HepG2 (cell line): ENCODE measurements around the gene RRP36. TPM values are rescaled to one million over a fixed set of nuclear protein-coding genes. Genes with fewer than 3 reads are reported as not detected.

Experiments used
- FLYWCH1 ChIP-seq: sonication (generic); formaldehyde crosslinking; IDR thresholded peaks from 2 replicates; pipeline ENCODE4 v1.8.1; 2023; ENCODE audit warnings: mild to moderate bottlenecking, missing genetic modification reagents
- FOXP4 ChIP-seq: sonication (generic); formaldehyde crosslinking; IDR thresholded peaks from 2 replicates; pipeline ENCODE4 v1.4.0; 2020; ENCODE audit warnings: missing genetic modification reagents
- RAD21 ChIP-seq: fragments of 450-650 bp; formaldehyde crosslinking; IDR thresholded peaks from 2 replicates; pipeline ENCODE4 v1.5.0; 2020; ENCODE audit warnings: mild to moderate bottlenecking
- RAD51 ChIP-seq: fragments of 450-650 bp; IDR thresholded peaks from 2 replicates; pipeline ENCODE4 v1.6.1; 2016; ENCODE audit warnings: borderline replicate concordance
- RELA ChIP-seq: sonication (generic); formaldehyde crosslinking; IDR thresholded peaks from 2 replicates; pipeline ENCODE4 v1.4.0; 2020; ENCODE audit warnings: missing genetic modification reagents
- TSC22D2 ChIP-seq: sonication (generic); formaldehyde crosslinking; IDR thresholded peaks from 2 replicates; pipeline ENCODE4 v1.5.1; 2020; ENCODE audit warnings: missing genetic modification reagents, mild to moderate bottlenecking, borderline replicate concordance
- ZNF160 ChIP-seq: sonication (generic); formaldehyde crosslinking; IDR thresholded peaks from 2 replicates; pipeline ENCODE4 v1.8.0; 2022; ENCODE audit warnings: mild to moderate bottlenecking, inconsistent platforms, missing genetic modification reagents
- ZNF552 ChIP-seq: sonication (generic); formaldehyde crosslinking; IDR thresholded peaks from 2 replicates; pipeline ENCODE4 v1.9.0; 2022; ENCODE audit warnings: missing genetic modification reagents, mild to moderate bottlenecking, borderline replicate concordance
- polyA plus RNA-seq, 8 experiments: library from polyadenylated mRNA; depleted of rRNA in 3 of 8; stranded (reverse) in 7 of 8; unstranded in 1 of 8; fragments of >200 nt; fragmentation: Illumina TruSeq in 4 of 8; extraction: Trizol in 4 of 8; gene quantifications; 2 replicates each; pipeline versions ENCODE4 v1.2.1 to v1.2.3, GENCODE V29; 2011 to 2016; ENCODE audit warnings: low read depth in 4 of 8, missing spikeins in 1 of 8, mixed read lengths in 1 of 8; ENCODE audit not compliant: insufficient read depth in 1 of 8
- total RNA-seq, 5 experiments: library from RNA; depleted of rRNA; stranded (reverse); fragments of >200 nt; fragmentation: Illumina TruSeq; extraction: Trizol; gene quantifications; 2 replicates each; pipeline ENCODE4 v1.2.3, GENCODE V29; 2016; ENCODE audit warnings: low read depth in 1 of 5
- TF ChIP-seq, protein P1 (sequence below): sonication (generic); formaldehyde crosslinking; IDR thresholded peaks from 2 replicates; pipeline ENCODE4 v1.4.0; 2020; ENCODE audit warnings: missing genetic modification reagents
- TF ChIP-seq, protein P2 (sequence below): sonication (generic); formaldehyde crosslinking; IDR thresholded peaks from 2 replicates; pipeline ENCODE4 v1.5.1; 2020; ENCODE audit warnings: mild to moderate bottlenecking, missing genetic modification reagents, borderline replicate concordance
- TF ChIP-seq, protein P3 (sequence below): sonication (generic); formaldehyde crosslinking; conservative IDR thresholded peaks from 2 replicates; pipeline ENCODE4 v1.4.0; 2020; ENCODE audit warnings: missing genetic modification reagents
- TF ChIP-seq, protein P4 (sequence below): sonication (generic); formaldehyde crosslinking; IDR thresholded peaks from 2 replicates; pipeline ENCODE4 v1.5.0; 2020; ENCODE audit warnings: missing genetic modification reagents

Gene RRP36
- total and polyA plus RNA-seq, 2 of the 13 experiments (the other 11 are each of a cell fraction or from before 2014, with no cell fraction given): 29.5 to 144 TPM

GRCh38 chr6:42978839-42979522 is 42.4 kb upstream of the RRP36 start, which contains the start of gene PEX6 (continued):
- TF ChIP-seq, protein P1, sequence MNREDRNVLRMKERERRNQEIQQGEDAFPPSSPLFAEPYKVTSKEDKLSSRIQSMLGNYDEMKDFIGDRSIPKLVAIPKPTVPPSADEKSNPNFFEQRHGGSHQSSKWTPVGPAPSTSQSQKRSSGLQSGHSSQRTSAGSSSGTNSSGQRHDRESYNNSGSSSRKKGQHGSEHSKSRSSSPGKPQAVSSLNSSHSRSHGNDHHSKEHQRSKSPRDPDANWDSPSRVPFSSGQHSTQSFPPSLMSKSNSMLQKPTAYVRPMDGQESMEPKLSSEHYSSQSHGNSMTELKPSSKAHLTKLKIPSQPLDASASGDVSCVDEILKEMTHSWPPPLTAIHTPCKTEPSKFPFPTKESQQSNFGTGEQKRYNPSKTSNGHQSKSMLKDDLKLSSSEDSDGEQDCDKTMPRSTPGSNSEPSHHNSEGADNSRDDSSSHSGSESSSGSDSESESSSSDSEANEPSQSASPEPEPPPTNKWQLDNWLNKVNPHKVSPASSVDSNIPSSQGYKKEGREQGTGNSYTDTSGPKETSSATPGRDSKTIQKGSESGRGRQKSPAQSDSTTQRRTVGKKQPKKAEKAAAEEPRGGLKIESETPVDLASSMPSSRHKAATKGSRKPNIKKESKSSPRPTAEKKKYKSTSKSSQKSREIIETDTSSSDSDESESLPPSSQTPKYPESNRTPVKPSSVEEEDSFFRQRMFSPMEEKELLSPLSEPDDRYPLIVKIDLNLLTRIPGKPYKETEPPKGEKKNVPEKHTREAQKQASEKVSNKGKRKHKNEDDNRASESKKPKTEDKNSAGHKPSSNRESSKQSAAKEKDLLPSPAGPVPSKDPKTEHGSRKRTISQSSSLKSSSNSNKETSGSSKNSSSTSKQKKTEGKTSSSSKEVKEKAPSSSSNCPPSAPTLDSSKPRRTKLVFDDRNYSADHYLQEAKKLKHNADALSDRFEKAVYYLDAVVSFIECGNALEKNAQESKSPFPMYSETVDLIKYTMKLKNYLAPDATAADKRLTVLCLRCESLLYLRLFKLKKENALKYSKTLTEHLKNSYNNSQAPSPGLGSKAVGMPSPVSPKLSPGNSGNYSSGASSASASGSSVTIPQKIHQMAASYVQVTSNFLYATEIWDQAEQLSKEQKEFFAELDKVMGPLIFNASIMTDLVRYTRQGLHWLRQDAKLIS (CRISPR knock-in tag): peak; percentile 64; the same call in 1 of the 2 replicates
- TF ChIP-seq, protein P2, sequence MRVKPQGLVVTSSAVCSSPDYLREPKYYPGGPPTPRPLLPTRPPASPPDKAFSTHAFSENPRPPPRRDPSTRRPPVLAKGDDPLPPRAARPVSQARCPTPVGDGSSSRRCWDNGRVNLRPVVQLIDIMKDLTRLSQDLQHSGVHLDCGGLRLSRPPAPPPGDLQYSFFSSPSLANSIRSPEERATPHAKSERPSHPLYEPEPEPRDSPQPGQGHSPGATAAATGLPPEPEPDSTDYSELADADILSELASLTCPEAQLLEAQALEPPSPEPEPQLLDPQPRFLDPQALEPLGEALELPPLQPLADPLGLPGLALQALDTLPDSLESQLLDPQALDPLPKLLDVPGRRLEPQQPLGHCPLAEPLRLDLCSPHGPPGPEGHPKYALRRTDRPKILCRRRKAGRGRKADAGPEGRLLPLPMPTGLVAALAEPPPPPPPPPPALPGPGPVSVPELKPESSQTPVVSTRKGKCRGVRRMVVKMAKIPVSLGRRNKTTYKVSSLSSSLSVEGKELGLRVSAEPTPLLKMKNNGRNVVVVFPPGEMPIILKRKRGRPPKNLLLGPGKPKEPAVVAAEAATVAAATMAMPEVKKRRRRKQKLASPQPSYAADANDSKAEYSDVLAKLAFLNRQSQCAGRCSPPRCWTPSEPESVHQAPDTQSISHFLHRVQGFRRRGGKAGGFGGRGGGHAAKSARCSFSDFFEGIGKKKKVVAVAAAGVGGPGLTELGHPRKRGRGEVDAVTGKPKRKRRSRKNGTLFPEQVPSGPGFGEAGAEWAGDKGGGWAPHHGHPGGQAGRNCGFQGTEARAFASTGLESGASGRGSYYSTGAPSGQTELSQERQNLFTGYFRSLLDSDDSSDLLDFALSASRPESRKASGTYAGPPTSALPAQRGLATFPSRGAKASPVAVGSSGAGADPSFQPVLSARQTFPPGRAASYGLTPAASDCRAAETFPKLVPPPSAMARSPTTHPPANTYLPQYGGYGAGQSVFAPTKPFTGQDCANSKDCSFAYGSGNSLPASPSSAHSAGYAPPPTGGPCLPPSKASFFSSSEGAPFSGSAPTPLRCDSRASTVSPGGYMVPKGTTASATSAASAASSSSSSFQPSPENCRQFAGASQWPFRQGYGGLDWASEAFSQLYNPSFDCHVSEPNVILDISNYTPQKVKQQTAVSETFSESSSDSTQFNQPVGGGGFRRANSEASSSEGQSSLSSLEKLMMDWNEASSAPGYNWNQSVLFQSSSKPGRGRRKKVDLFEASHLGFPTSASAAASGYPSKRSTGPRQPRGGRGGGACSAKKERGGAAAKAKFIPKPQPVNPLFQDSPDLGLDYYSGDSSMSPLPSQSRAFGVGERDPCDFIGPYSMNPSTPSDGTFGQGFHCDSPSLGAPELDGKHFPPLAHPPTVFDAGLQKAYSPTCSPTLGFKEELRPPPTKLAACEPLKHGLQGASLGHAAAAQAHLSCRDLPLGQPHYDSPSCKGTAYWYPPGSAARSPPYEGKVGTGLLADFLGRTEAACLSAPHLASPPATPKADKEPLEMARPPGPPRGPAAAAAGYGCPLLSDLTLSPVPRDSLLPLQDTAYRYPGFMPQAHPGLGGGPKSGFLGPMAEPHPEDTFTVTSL (CRISPR knock-in tag): peak; percentile 50
- no peak for TF ChIP-seq RAD51
- peak; percentile 61; the same call in 1 of the 2 replicates for TF ChIP-seq FOXP4
- TF ChIP-seq, protein P3, sequence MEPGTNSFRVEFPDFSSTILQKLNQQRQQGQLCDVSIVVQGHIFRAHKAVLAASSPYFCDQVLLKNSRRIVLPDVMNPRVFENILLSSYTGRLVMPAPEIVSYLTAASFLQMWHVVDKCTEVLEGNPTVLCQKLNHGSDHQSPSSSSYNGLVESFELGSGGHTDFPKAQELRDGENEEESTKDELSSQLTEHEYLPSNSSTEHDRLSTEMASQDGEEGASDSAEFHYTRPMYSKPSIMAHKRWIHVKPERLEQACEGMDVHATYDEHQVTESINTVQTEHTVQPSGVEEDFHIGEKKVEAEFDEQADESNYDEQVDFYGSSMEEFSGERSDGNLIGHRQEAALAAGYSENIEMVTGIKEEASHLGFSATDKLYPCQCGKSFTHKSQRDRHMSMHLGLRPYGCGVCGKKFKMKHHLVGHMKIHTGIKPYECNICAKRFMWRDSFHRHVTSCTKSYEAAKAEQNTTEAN: no peak
- TF ChIP-seq ZNF160: no peak
- 0 out of 2 replicates have a peak, but pooled peaks have one; percentile 30 for TF ChIP-seq TSC22D2 (CRISPR knock-in tag)
- TF ChIP-seq FLYWCH1 (CRISPR knock-in tag): no peak
- TF ChIP-seq RELA (CRISPR knock-in tag): peak; percentile 66; the same call in 1 of the 2 replicates
- 0 out of 2 replicates have a peak, but pooled peaks have one; percentile 17 for TF ChIP-seq RAD21 (CRISPR knock-in tag)
- no peak for TF ChIP-seq ZNF552 (CRISPR knock-in tag)
- TF ChIP-seq, protein P4, sequence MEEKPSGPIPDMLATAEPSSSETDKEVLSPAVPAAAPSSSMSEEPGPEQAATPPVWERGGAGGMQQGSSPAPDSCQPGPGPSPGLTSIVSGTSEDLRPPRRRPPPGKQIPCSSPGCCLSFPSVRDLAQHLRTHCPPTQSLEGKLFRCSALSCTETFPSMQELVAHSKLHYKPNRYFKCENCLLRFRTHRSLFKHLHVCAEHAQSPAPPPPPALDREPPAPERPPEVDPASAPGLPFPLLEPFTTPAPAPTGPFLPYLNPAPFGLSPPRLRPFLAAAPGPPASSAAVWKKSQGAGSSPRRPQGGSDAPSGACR (CRISPR knock-in tag): peak; percentile 98
